HG02759 (cell line): ENCODE measurements around the gene TCF7.

ENCODE experiments used
- ATAC-seq: cut with Tn5 transposase; IDR thresholded peaks from one replicate; pipeline ENCODE4 v1.9.1; 2021; ENCODE audit warnings: mild to moderate bottlenecking, moderate library complexity; ENCODE audit not compliant: unreplicated experiment

Gene TCF7

DNA sequence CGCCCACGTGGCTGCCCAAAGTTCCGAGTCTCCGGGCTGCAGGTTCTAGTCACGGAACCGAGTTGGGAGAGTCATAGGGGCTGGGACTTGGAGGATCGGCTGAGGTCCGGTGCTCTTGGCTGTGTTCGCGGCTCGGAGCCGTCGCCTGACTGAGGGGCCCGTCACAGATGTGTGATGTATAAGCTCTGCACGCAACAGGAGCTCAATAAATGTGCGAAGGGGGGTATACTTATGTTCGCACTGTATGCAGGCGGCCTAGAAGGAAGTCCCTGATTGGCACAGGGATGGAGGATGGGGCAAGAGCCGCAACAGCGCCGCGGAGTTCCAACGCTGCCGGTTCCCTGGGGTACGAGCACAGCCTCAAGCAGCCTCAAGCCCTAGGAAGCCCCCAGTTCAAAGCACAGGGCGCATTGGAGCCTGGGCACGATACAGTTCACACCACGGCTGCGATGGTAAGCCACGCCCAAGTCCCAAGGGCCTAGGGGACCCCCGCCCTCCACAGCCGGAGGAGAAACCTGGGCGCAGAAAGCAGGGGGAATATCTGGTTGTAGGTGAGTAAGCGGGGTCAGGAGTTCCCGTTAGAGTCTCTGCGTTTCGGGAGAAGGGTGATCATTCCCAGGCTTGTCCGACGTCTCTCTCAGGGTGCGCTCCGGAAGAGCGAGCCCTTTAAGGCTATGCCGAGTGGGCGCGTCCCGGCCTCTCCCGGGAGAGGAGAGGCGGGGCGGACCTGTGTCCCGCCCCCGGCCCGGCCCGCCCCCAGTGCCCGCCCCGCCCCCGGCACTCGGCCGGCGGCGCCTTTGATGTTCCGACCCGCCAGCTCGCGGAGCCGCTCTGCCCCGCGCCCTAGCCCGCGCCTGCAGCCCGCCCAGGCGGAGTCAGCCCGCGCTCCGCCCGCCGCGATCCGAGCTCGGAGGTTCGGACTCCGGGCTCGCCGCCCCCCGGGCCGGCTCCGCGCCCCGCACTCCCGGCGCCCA lies at the start of gene TCF7:
Gene TCF7 (plus strand): TSS at position 780 of the 974 bp plus-strand sequence. CDS start 226 bp downstream, outside the sequence.
- peak; percentile 89 for ATAC-seq

DNA sequence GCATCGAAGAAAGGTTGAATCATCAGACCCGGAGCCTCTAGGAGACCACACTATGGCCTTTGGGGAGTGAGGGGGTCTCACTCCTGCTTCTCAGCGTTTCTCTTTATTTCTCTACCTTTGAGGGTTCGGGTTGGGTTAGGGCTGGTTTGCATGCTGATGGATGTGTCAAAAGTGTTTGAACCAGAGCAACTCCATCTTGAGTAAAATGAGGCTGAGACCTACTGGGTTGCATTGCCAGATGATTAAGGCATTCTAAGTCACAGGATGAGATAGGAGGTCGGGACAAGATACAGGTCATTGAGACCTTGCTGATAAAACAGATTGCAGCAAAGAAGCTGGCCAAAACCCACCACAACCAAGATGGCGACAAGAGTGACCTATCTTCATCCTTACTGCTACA lies 44.9 kb upstream of the TCF7 start:
- ATAC-seq, result no peak

DNA sequence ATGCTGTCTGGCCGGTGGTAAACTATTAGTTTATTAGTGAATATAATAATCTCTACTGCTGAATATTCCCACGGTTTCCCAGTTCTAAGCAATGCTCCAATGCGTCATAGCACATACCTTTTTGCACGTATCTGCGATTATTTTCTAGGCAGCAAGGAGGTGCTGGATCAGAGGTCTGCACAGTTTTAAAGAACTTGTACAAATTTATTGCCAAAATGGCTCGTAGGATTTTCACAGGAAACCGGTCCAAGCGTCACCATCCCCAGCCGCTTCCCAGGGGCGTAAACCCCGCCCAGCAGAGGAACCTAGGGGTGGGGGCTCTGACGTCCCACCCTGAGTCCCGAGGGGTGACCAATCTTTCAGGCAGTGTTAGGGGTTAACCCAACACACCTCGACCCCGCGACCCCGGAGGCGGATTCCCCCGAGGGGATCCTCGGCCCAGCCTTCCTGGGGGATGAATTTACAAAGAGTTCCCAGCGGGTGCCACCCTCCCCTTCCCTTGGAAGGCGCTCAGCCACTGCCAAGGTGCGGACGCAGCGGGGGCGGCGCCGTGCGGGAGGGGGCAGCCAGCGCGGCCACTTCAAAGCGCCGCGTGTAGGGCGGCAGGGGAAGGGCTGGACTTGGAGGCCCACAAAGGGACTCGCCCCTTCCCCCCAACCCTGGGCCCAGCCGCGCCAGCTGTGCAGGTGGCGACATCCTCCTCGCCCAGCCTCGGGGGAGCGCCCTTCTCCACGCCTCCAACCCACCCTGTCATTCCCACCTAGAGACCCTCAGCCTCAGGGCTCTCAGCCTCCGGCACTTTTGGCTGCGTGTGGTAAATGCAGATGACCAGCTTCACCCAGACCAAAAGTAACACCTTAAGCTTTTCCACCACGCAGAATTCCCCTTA lies 43.5 kb upstream of the TCF7 start:
- peak; percentile 51 for ATAC-seq

DNA sequence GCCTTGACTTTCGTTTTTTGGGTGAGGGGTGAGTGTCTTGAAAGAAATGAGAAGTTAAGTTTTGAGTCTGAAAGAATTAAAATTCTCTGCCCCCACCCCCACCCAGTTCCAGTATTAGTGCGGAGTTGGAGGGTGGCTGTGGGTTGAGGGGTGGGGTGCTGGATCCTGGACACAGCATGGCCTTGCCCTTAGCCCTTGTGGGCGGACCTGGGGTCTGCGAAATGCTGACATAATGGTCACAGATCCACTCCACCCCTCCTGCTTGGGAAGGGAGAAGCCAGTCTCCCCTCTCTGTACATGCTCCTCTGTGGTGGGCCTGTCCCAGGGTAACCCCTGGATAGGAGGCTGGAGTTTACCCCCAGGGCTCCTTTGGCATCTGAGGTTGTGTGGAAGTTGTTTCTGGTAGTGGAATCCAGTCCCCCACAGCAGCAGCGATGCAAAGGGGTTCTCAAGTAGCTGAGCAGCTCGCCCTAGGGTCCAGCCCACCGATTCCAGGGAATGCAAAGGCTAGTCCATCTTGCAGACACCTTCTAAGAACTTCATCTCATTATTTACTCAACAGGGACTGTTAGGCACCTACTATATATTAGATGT lies 42.8 kb upstream of the TCF7 start:
- peak; percentile 40 for ATAC-seq

DNA sequence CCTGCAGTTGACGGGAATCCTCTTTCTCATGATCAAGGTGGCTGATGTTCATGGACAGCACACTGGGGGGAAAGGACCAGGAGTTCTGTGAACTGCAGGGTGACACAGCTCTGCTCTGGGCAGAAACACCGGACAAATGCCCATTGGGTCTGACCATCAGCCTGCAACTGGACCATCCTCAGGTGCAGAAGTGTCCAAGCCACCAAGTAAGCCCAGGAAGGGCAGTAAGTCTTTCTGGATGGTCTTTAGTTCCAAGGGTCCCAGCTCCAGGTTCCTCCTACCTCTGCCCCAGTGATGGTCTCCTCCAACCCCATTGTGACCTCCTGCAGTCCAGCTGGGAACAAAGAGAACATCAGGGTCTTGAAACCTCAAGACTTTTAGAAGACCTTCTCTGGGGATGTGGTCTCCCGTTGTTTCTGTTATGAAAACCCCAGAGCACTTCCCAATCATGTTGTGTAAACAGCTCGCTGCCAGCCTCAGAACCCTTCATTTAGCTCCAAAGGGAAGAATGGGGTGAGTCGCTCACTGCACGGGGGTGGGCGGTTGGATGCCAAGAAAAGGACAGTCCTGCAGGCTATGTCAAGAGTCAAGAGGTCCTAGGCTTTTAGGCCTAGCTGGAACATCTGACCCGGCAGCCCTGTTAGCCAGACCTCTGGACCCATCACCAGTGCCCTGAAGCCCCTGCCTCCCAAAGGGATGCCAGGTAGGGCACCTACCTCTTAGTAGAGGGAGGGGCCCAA lies 41.8 kb upstream of the TCF7 start:
- ATAC-seq, result no peak

DNA sequence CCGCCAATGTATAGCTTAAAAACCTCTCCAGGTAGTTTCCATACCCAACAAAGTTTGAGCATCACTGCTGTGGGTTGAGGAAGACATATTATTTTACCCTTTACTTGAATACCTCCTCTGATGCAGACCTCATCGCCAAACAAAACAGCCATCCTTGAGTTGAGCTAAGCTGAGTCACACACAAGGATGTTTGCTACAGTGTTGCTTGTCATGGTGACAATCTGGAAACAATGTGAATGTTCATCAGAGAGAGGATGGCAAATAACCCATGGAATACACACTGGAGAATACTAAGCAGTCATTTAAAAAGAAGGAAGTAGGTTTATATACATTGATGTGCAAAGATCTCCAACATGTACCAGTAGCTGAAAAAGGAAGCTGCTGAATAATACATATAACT lies 41.1 kb upstream of the TCF7 start:
- no peak for ATAC-seq

DNA sequence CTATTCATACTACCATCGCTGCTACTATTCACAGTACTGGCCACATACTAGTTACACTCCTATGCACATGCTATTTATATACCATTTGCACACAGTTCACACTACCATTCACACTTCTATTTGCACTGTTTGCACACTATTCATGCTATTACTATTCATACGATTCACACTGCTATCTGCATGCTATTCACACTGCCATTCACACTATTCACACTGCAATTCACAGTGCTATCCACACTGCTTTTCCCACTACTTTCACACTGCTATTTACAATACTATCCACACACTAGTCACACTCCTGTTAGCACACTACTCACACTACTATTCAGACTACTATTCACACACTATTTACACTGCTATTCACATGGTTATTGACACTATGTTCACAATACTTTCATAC lies 39.4 kb upstream of the TCF7 start:
- ATAC-seq, result no peak

DNA sequence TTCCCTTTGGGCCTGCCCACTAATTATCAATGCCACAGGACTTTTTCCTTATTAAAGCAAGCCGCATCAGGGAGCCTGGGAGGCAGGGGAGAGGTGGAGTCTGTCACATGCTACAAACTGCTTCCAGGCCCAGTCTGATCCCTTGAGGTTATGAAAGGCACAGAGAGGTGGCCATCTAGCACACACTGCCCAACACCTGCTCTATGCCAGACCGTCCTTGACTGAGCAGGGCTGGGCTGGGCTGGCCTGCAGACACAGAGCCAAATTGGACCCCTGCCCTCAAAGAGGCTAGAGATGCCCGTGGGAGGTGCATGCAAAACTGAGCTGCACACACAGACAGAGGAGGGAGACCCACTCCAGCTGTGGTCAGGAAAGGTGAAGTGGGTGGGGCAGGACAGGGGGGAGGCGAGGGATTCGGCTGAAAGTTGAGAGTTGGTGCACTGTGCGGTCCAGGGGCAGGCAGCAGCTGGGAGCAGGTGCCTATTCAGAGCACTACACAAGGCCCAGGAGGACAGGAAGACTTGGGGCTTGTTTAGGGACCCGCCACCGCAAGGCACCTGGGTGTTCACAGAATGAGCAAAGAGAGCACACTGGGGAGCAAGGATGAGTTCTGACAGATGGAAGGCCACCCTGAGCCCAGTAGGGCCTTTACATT lies 36.4 kb upstream of the TCF7 start:
- ATAC-seq, result no peak

DNA sequence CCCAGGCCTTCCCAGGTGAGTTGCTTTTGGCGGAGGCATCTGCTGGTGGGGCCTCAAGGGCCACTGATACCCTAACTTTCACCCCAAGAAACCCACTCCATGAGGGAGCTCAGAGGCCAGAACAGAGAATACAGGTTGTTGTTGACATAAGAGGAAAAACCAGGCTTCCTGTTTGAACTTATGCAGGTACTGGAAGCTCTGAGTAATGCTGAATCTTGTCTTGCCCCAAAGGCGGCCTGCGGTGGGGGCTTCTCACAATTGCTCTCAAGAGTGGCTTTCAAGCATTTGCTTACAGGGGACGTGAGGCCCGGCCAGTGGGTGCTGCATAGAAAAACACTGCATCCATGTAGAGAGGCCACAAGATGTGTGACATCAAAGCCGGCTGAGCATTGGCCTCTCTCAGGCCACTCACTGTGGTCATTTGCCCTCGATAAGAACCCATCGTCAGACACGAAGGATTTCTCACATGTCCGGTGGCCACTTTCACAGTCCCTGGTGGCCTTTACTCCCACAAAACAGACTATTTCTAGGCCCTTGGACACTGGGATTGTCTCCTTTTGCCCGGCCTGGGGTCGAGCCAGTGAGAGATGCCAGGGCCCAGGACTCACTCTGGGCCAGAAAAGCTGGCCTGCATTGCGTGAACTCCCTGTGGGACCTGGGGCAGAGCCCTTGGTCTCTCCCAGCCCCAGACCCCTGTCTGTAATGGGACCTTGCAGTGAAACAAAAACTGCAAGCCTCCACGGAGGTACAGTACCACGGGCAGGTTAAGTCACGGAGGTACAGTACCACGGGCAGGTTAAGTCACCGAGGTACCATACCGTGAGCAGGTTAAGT lies 34.5 kb upstream of the TCF7 start:
- ATAC-seq, result no peak

DNA sequence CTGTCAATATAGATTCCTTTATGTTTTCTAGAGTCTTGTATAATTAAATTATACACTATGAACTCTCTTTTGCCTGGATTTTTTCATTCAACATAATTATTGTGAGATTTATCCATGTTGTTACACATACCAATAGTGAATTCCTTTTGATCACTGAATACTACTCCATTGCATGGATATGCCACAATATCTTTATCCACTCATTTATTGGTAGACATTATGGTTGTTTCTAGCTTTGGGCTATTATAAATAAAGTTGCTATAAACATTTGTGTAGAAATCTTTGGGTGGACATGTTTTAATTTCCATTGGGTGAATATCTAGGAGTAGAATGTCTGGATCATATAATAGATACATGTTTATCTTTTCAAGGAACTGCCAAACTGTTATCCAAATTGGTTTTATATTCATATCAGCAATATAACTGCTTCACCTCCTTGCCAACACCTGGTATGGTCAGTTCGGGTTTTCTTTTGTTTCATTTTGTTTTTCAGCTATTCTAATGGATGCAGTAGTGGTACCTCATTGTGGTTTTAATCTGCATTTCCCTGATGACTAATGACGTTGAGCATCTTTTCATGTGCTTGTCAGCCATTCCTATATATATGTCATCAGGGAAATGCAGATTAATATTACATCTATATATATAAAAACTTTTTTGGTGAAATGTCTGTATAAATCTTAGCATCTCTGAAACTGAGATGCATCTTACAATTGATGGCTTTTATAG lies 32.1 kb upstream of the TCF7 start:
- ATAC-seq, result no peak

DNA sequence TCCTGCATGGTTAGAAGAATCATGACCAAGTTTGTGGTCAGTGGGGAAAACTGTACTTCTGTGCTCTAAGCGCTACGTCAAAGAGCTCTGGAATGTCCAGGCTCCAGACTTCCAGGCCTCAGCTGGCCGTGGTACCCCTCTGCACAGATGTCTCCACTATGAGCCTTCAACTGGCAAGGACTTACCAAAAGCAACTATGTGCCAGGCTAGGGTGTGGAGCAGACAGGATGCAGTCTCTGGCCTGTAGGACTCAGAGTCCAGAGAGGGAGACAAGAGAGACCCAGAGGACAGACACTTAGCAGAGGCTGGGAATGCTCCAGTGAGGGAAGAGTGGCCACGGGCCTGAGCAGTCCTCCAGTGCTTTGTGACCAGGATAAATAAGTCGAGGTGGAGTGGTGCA lies 31.0 kb upstream of the TCF7 start:
- ATAC-seq, result no peak

DNA sequence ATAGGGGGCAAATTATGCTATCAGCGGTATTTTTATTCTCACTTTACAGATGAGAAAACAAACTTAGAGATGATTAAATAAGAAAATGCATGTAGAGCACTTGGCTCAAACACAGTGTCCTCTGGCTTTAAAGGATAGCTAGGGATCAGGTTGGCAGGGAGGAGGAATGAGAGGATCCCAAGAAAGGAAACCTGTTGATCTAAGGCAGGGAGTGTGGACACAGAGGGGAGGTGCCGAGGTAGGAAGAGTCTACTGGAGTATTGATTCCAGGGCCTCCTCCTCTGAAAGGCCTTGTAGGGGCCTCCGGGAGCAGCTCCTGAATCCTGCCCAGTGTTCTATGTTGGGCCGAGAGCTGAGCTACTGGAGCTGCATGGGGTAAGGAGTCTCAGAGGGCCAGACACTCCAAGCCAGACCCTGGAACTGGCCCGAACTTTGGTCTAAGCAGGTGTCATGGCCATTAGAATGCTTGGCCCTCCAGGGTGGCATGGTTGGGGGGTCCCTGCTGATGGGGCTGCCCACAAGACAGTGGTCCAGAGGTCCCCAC lies 30.4 kb upstream of the TCF7 start:
- ATAC-seq, result no peak

DNA sequence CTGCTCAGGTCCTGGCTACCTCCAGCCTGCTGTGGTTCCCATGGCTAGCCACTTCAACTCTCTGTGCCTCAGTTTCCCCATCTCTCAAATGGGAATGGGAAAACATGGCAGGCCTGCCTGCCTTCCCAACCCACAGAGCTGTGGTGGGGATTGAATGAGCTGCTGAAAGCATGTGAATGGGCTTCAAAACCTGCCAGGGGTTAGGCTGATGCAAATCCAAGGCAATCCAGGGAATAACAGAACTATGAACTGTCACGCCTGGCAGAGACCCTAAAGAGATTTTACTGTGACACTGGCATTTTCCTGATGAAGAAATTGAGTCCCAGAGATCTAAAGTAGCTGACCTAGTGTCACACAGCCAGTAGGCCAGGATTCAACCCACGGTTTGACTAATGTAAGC lies 29.9 kb upstream of the TCF7 start:
- ATAC-seq, result no peak

DNA sequence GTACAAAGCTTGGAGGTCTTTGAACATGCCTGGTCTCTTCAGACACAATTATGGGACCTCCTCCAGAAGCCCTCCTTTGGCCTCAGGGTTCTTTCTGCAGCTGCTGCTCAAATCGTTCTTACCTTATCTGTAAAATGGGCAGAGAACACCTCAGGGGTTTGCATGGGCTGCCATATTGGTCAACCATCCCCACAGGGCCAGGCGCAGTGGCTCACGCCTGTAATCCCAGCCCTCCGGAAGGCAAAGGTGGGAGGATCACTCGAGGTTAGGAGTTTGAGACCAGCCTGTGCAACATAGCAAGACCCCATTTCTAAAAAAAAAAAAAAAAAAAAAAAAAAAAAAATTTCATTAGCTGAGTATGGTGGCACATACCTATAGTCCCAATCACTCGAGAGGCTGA lies 29.1 kb upstream of the TCF7 start:
- ATAC-seq, result no peak

DNA sequence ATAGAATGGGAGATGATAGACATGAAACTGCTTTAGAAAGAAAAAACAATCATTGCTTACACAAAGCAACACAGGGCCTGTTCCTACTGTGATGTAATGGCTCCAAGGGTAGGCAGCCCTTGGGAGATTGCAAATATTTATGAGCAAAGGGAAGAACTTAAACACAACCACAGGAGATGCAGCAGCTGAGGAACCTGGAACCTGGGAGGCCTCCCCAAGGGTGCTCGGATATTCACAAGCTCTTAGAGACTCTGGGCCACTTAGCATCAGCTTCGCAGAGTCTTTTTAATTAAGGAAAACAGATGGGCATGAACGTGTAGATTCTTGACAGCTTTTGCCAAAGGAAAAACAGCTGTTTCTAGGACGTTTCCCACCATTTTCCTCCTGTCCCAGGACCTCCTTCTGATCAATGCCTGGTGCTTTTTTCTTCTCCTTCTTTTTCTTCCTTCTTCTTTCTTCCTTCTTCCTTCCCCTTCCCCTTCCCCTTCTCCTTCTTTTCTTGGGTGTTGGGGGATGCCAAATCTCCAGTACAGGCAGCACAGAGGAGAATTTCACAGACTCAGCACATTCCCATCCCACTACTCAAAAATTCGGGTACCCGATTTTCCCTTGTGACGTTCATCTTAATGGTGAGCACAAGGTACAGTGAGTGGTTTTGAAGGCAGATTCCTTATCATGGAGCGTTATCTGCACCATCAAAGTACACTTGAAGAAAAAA lies 28.1 kb upstream of the TCF7 start:
- no peak for ATAC-seq

DNA sequence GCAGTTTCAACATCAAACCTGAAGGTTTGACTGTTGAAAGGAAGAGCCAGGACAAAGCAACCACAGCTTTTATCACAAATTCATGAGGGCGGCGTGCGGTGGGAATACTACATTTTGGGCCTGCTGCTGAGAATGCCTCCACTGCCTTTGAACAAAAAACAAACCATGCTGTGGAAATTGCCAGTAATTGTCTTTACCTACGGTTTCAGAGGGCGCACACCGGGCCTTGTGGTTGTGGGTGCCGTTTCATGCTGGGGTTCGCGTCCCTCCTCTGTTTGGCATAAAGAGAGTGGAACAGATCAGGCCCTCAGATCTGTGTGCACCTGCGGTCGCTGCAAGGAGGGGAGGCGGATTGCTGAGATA lies 27.6 kb upstream of the TCF7 start:
- ATAC-seq, result no peak

DNA sequence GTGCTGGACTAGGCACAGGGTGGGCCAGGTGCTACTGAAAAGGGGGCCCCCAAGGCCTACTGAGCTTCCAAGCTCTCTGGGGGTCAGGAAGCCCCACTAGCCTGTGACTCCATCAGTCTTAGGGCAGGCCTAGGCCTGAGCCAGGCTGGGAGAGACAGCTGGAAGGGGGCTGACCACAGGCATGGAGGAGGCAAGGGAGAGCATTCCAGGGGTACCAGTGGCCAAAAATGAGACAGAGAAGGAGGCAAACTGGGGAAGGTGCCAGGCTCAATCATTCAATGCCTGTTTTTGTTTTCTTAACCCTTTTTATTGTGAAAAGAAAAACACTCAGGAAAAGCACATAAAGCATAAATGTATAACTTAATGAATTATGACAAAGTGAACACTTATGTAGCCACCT lies 26.2 kb upstream of the TCF7 start:
- ATAC-seq, result no peak
